Colonic mucosa (tissue), 4 donors: ENCODE results near the gene PPP6R1. TPM values are rescaled to one million over a fixed set of nuclear protein-coding genes. Genes with fewer than 3 reads are reported as not detected.

Source experiments
- DNase-seq: peaks from one replicate; pipeline ENCODE4 v3.0.0-alpha.2; 2020
- H3K27ac ChIP-seq: fragments of 200-600 bp; one replicate; pipeline ENCODE4 v1.8.0; 2021
- H3K27me3 ChIP-seq: fragments of 200-600 bp; one replicate; pipeline ENCODE4 v1.8.0; 2021
- H3K36me3 ChIP-seq: fragments of 200-600 bp; one replicate; pipeline ENCODE4 v1.8.0; 2021
- H3K4me1 ChIP-seq: fragments of 200-600 bp; one replicate; pipeline ENCODE4 v1.8.0; 2021; ENCODE audit warnings: mild to moderate bottlenecking
- H3K4me3 ChIP-seq: fragments of 200-600 bp; one replicate; pipeline ENCODE4 v1.8.0; 2021
- H3K9ac ChIP-seq, 2 donors: one replicate each; pipeline ENCODE4 v1.7.0; 2013; ENCODE audit warnings: control low read depth in 2 of 2, low read depth in 2 of 2, low read length in 2 of 2
- H3K9me3 ChIP-seq: fragments of 200-600 bp; one replicate; pipeline ENCODE4 v1.8.0; 2021
- CTCF ChIP-seq: fragments of 200-600 bp; IDR thresholded peaks from one replicate; pipeline ENCODE4 v1.8.0; 2022; ENCODE audit warnings: antibody characterized with exemption, mild to moderate bottlenecking
- intact Hi-C: fragments of 100-400 bp; cut with DNase I; formaldehyde crosslinking; loops from one replicate; pipeline ENCODE4 v1.14.1; 2022
- total RNA-seq, 2 donors: library from RNA; stranded (reverse); fragmentation: NEBNext Ultra II Directional in 1 of 2; extraction: Animal tissue kit (Norgen Biotek cat#: 25700) in 1 of 2; gene quantifications; one replicate each; pipeline ENCODE4 v1.2.1, GENCODE V29; 2021
- donor health status: healthy.
- donor health status: DM: no; HTN: no; CAD: no.
- donor health status: DM: no; HTN: no; CAD: no.

Gene PPP6R1
- total RNA-seq, 2 donors from 2014 or later = 65.1 to 97.2 TPM

GRCh38 chr19:55261671-55262126, 2.9 kb upstream of the PPP6R1 start:
- Histone ChIP-seq H3K4me3 (no peak overlapping the region), H3K9me3 (no peaks in the 10 kb centered on the region), H3K27me3 (no peaks in the 10 kb centered on the region), H3K36me3 (no peaks in the 10 kb centered on the region), H3K27ac (no peak overlapping the region), H3K4me1 (peaks cover 14% of the 10 kb centered on the region), H3K9ac (no peak overlapping the region)
- DNase-seq = no peak
- intact Hi-C loops = no loop called here
- no peak for TF ChIP-seq CTCF

DNA sequence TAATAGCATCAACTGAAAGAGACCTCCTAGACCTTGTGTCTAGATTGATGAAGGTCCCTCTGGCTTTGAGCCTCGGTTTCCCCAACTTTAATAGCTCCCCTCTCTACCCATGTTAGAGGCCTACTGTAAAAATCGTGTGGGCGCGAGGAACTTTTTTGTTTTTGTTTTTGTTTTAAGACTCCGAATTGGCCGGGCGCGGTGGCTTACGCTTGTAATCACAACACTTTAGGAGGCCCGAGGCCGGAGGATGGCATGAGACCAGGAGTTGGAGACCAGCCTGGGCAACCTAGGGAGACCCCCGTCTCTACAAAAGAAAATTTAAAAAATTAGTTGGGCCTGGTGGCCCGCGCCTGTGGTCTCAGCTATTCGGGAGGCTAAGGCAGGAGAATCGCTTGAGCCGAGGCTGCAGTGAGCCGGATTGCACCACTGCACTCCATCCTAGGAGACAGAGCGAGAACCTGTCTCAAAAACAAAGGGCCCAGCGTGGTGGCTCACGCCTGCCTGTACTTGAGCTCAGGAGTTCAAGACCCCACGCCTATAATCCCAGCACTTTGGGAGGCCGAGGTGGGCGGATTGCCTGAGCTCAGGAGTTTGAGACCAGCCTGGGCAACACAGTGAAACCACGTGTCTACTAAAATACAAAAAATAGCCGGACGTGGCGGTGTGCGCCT, 858 bp upstream of the PPP6R1 start:
- no peak for DNase-seq
- Histone ChIP-seq H3K27me3 (no peaks in the 10 kb centered on the region), H3K4me3 (peak overlapping the region; percentile 87), H3K9ac (peak overlapping the region; percentile 76 to 86), H3K9me3 (no peaks in the 10 kb centered on the region), H3K4me1 (peaks cover 22% of the 10 kb centered on the region), H3K36me3 (no peaks in the 10 kb centered on the region), H3K27ac (peak overlapping the region; percentile 95)
- no peak for TF ChIP-seq CTCF
- intact Hi-C loops = no loop called here

- Histone ChIP-seq H3K4me3 (peak overlapping the region; percentile 87), H3K36me3 (no peaks in the 10 kb centered on the region), H3K27ac (peak overlapping the region; percentile 95), H3K9me3 (no peaks in the 10 kb centered on the region), H3K9ac (peak overlapping the region; percentile 86 to 87), H3K27me3 (no peaks in the 10 kb centered on the region), H3K4me1 (peaks cover 22% of the 10 kb centered on the region)
- intact Hi-C loops = no loop called here
- DNase-seq = peak; percentile 37
- TF ChIP-seq CTCF = no peak
Observed at GRCh38 chr19:55258476-55258827, 365 bp downstream of the PPP6R1 start.

GRCh38 chr19:55257461-55258420, 1.1 kb downstream of the PPP6R1 start:
- no peaks in the 10 kb centered on the region for H3K36me3 ChIP-seq
- no peaks in the 10 kb centered on the region for H3K9me3 ChIP-seq
- H3K9ac ChIP-seq = peak overlapping the region; percentile 87 to 90
- peak overlapping the region; percentile 87 for H3K4me3 ChIP-seq
- intact Hi-C loops = no loop called here
- peak overlapping the region; percentile 95 for H3K27ac ChIP-seq
- TF ChIP-seq CTCF = no peak
- peak; percentile 41 for DNase-seq
- peaks cover 22% of the 10 kb centered on the region for H3K4me1 ChIP-seq
- no peaks in the 10 kb centered on the region for H3K27me3 ChIP-seq

DNA sequence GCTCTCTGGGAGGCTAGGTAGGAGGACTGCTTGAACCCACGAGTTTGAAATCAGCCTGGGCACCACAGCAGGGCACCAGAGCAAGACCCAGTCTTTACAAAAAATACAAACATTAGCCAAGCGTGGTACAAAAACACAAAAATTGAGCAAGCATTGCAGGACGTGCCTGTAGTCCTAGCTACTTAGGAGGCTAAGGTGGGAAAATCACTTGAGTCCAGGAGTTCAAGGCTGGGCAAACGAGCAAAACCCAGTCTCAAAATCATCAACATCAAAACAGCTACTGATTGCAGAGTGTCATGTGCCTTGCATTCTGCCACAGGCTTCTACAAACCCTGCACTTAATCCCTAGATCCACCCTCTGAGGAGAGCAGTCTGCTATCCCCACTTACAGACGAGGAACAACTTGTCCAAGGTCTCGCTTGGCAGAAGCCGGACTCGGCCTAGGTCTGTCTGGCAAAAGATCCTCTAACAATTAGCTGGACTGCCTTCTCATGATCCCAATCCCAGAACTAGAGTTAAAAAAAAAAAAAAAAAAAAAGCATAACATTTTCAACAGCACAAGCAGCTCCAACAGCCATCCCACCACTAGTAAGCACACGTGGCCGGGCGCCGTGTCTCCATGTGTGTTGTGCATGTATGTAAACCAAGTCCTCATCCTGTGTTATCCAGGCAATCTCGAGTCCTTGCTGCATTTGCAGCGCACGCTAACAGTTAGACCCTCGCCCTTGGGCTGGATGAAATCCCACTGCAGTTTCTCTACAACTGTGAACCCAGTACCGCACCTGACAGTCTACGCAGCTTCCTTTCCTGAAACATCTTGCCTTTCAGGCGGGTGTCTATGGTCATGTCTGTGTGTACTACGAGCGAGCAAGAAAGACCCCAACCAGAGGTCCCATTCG, 2.0 kb downstream of the PPP6R1 start:
- no peaks in the 10 kb centered on the region for H3K36me3 ChIP-seq
- no peak for DNase-seq
- TF ChIP-seq CTCF = no peak
- intact Hi-C loops = no loop called here
- H3K4me3 ChIP-seq = peak overlapping the region; percentile 87
- peaks cover 22% of the 10 kb centered on the region for H3K4me1 ChIP-seq
- no peaks in the 10 kb centered on the region for H3K27me3 ChIP-seq
- peak overlapping the region; percentile 87 to 90 for H3K9ac ChIP-seq
- H3K27ac ChIP-seq = peak overlapping the region; percentile 6
- H3K9me3 ChIP-seq = no peaks in the 10 kb centered on the region
